GM18858 (cell line): ENCODE data around the gene CPTP.
"Not testable (repeated sequence)": the region's sequence is repeated elsewhere in the genome, so short reads cannot be mapped to it uniquely, and the experiment has no call there.

Experiments
- ATAC-seq: cut with Tn5 transposase; IDR thresholded peaks from one replicate; pipeline ENCODE4 v1.9.1; 2021; ENCODE audit not compliant: unreplicated experiment

The CPTP gene

GRCh38 chr1:1305300-1306069 lies 19.1 kb upstream of the CPTP start:
- ATAC-seq, result no peak

- no peak for ATAC-seq
These were observed 18.4 kb upstream of the CPTP start for GRCh38 chr1:1306070-1306660.

- no peak for ATAC-seq
These were observed 17.8 kb upstream of the CPTP start for GRCh38 chr1:1306661-1307260.

- ATAC-seq, result peak; percentile 13
These were observed 17.2 kb upstream of the CPTP start for GRCh38 chr1:1307261-1307922.

- ATAC-seq, result peak; percentile 36
These were observed 16.5 kb upstream of the CPTP start, which contains the start of the genes ACAP3 and PUSL1 for GRCh38 chr1:1307923-1308755. ACAP3 (minus strand) TSS chr1:1307930; CDS start chr1:1307815, 115 bp downstream. PUSL1 (plus strand) TSS chr1:1308597; CDS start chr1:1308644, 47 bp downstream.

GRCh38 chr1:1308756-1309250 lies 15.8 kb upstream of the CPTP start:
- no peak for ATAC-seq

- ATAC-seq, result no peak
These were observed 15.1 kb upstream of the CPTP start for GRCh38 chr1:1309251-1310108.

GRCh38 chr1:1310109-1310385 lies 14.6 kb upstream of the CPTP start:
- no peak for ATAC-seq

- ATAC-seq, result no peak
These were observed 14.0 kb upstream of the CPTP start for GRCh38 chr1:1310476-1311053.

- ATAC-seq, result no peak
These were observed 13.2 kb upstream of the CPTP start for GRCh38 chr1:1311107-1312104.

- ATAC-seq, result no peak
These were observed 11.9 kb upstream of the CPTP start for GRCh38 chr1:1312450-1313314.

- ATAC-seq, result no peak
These were observed 10.9 kb upstream of the CPTP start for GRCh38 chr1:1313500-1314236.

- no peak for ATAC-seq
These were observed 10.4 kb upstream of the CPTP start for GRCh38 chr1:1314237-1314586.

- ATAC-seq, result no peak
These were observed 9.8 kb upstream of the CPTP start for GRCh38 chr1:1314678-1315335.

- ATAC-seq, result no peak
These were observed 9.1 kb upstream of the CPTP start for GRCh38 chr1:1315435-1315954.

- ATAC-seq, result not testable (repeated sequence)
These were observed 8.4 kb upstream of the CPTP start for GRCh38 chr1:1316199-1316598.
